Spleen (tissue), 7 donors: ENCODE data around the gene OXLD1.

Experiments
- POLR2A ChIP-seq, 3 donors: fragments of 450-650 bp; IDR thresholded peaks; one replicate each; pipeline ENCODE4 v1.5.1; 2017; ENCODE audit warnings: antibody characterized with exemption in 3 of 3, mild to moderate bottlenecking in 1 of 3
- POLR2AphosphoS5 ChIP-seq, 3 donors: sonication (generic); formaldehyde crosslinking; IDR thresholded peaks; one replicate each; pipeline ENCODE4 v1.5.1; 2017; ENCODE audit warnings: antibody characterized with exemption in 3 of 3
- TF ChIP-seq, protein P1 (sequence below), 11 experiments: fragments of 200-600 bp in 7 of 11; fragments of 450-650 bp in 4 of 11; sonication (generic) in 4 of 11; IDR thresholded peaks in 8 of 11; conservative IDR thresholded peaks in 3 of 11; 1 replicate in 7 of 11; 2 replicates in 4 of 11; pipeline versions ENCODE4 v1.4.0 to v1.8.0; 2016 to 2021; ENCODE audit warnings: antibody characterized with exemption in 11 of 11, inconsistent platforms in 4 of 11, mild to moderate bottlenecking in 1 of 11
- donor health status: DM: no; HTN: no; CAD: no; lungs with moderate emphysema.
- donor health status: DM: no; HTN: no; CAD: no.
- donor health status: DM: no; HTN: no; CAD: no.

DNA sequence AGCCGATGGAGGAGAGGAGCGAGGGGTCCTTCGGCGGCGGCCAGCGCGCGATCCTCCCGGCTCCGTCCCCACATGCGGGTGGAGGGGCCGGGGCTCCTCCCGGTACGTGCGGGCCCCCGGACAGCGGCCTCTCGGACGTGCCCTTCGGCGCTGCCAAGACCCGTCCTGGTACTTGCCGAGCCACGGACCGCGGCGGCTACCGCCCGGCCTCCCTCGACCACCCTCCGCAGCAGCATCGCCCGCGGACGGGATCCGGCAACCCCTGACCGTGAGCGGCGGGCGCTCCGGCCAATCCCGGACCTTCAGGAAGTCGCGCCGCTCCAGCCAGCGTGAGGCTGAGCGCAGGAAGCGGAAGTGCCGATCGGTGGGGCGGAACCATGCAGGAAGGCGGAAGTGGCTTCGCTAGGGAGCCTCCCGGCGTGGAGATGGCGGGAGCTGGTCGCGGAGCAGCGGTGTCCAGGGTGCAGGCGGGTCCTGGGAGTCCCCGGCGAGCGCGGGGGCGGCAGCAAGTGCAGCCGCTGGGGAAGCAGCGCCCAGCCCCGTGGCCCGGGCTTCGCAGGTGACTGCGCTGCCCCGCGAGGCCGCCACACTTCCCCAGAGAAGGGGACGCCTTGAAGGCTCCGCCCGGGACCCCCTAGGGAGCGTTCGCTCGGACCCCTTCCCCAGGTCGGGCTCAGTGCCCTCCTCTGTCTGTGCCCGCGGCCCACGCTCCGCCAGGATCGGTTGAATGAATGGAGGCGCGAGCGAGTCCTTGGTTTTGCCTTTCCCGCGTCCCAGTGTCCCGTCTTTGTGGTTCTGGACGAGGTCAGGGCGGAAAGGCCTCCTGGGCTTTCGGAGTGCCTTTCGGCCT is at the start of gene OXLD1, which contains the start of gene CCDC137:
- TF ChIP-seq POLR2AphosphoS5 (IDR thresholded peaks at IDR 0.05) = peak; percentile 99
- TF ChIP-seq, protein P1, sequence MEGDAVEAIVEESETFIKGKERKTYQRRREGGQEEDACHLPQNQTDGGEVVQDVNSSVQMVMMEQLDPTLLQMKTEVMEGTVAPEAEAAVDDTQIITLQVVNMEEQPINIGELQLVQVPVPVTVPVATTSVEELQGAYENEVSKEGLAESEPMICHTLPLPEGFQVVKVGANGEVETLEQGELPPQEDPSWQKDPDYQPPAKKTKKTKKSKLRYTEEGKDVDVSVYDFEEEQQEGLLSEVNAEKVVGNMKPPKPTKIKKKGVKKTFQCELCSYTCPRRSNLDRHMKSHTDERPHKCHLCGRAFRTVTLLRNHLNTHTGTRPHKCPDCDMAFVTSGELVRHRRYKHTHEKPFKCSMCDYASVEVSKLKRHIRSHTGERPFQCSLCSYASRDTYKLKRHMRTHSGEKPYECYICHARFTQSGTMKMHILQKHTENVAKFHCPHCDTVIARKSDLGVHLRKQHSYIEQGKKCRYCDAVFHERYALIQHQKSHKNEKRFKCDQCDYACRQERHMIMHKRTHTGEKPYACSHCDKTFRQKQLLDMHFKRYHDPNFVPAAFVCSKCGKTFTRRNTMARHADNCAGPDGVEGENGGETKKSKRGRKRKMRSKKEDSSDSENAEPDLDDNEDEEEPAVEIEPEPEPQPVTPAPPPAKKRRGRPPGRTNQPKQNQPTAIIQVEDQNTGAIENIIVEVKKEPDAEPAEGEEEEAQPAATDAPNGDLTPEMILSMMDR (IDR thresholded peaks at IDR 0.05 in 8 of 11, conservative IDR thresholded peaks at IDR 0.05 in 3 of 11) = peak in 1 of 11 experiments; percentile 7
- peak in 2 of 3 donors; percentile 59 to 73 for TF ChIP-seq POLR2A (IDR thresholded peaks at IDR 0.05)
